SK-N-MC (cell line): Measurements from ENCODE around the gene TMEM69.

Experiments
- EZH2 ChIP-seq: fragments of 200-600 bp; sonication (generic); IDR thresholded peaks from one replicate; pipeline ENCODE4 v1.6.1; 2017; ENCODE audit warnings: antibody characterized with exemption
- POLR2AphosphoS5 ChIP-seq: IDR thresholded peaks from 2 replicates; pipeline ENCODE4 v1.6.1; 2012; ENCODE audit warnings: mild to moderate bottlenecking, low read depth, low read length, borderline replicate concordance

DNA sequence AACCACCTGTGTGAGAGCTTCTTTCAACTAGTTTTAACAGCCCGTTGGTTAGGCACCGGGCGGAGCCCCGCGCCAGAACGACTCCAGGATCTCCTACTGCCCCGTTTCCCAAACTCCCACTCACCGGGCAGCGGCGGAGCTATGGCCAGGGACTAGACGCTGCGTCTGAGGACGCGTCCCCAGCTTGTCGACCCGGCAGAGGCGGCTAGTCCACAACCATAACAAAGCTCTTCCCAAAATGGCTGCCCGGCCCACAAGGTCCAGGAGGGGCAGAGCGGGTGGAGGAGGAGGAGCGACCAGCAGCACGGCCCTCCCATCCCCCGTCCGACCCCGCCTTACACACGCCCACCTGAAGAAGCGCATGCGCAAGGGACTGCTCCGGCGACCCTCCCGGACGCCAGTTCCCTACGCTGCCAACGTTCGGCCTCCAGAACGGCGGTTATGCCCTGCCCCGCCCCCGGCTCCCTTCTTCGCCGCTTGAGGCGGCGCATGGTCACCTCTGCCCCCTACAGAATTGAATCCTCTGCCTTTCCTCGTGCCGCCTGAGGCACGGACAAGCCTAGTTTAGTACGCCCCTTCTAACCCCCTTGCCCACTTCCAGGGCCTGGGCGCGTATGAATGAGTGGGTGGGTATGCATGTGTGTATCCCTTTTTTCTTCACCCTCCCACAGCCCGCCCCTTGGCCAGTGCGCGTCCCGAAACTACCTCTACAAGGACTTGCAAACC lies 1.5 kb upstream of the TMEM69 start, which contains the start of gene GPBP1L1:
- TF ChIP-seq POLR2AphosphoS5 (peak; percentile 88), EZH2 (no peak)
